ENCODE results near the gene TMEM150A.
"Not testable (repeated sequence)": the region's sequence is repeated elsewhere in the genome, so short reads cannot be mapped to it uniquely, and the experiment has no call there.

The TMEM150A gene

DNA sequence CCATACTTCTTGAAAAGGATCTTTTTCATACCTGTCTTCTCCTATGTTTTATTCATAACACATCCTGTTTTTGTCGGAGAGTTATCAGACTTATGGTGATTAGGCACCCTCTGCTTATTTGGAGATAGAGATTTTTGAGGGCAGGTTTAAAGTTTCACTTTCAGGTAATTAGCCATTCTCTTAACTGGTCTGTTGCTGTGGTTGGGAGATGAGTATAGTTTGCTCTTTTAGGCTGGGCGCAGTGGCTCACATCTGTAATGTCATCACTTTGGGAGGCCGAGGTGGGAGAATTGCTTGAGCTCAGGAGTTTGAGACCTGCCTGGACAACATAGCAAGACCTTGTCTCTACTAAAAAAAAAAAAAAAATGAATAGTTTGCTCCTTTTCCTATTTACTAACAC is 40.2 kb upstream of the TMEM150A start:
- Histone ChIP-seq H3K27me3 (ENCODE audit: control insufficient read depth in 2 of 2, insufficient read depth in 2 of 2, low read length in 2 of 2) (no peaks in the 10 kb centered on the region), H3K27ac (ENCODE audit: low read depth in 2 of 2, low read length in 2 of 2) (no peak overlapping the region), H3K4me1 (ENCODE audit: control insufficient read depth in 2 of 2, insufficient read depth in 2 of 2, low read length in 2 of 2) (no peaks in the 10 kb centered on the region), H3K9ac (ENCODE audit: low read depth in 1 of 2, low read length in 2 of 2) (no peak overlapping the region), H3K4me3 (ENCODE audit: low read length in 2 of 2) (no peak overlapping the region), H3K36me3 (ENCODE audit: control insufficient read depth in 2 of 2, insufficient read depth in 2 of 2, low read length in 2 of 2) (peaks cover 73 to 88% of the 10 kb centered on the region in 2 donors), H3K9me3 (ENCODE audit: control insufficient read depth in 2 of 2, low read length in 2 of 2) (no peaks in the 10 kb centered on the region)

DNA sequence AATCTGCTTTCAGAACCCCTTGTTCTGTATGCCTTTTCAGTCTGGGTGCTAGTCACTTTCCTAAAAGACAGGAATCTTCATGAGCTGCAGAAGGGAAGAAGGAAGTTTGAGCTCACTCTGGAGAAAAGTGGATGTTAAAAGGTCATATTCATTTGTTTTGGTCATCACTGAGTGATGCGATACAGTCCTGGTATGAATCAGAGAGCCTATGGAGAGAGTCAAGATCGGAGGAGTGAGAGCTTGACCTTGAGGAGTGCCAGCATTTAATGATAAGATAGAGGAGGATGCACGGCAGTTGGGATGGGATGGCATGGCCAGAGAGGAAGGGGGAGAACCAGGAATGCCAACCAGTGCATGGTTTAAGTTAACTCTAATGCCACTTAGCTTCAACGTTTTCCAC is 33.1 kb upstream of the TMEM150A start:
- H3K4me3 ChIP-seq (ENCODE audit: low read length in 2 of 2): no peak overlapping the region

DNA sequence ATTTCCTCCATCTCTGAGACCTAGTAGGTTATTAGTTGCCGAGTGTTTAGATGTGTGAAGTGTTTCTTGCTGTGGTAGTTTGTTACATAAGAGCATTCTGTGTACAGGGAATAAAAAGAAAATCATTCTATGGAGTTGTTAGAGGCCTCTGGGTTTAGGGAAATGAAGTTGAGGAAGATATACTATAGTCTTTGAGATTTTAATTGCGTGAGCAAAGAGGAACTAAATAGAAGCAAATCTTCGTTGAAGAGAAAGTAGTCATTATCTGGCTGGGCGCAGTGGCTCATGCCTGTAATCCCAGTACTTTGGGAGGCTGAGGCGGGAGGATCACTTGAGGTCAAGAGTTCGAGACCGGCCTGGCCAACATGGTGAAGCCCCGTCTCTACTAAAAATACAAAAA is 32.5 kb upstream of the TMEM150A start:
- Histone ChIP-seq H3K9ac (ENCODE audit: low read depth in 1 of 2, low read length in 2 of 2) (no peak overlapping the region), H3K4me3 (ENCODE audit: low read length in 2 of 2) (no peak overlapping the region), H3K27me3 (ENCODE audit: control insufficient read depth in 2 of 2, insufficient read depth in 2 of 2, low read length in 2 of 2) (no peaks in the 10 kb centered on the region), H3K36me3 (ENCODE audit: control insufficient read depth in 2 of 2, insufficient read depth in 2 of 2, low read length in 2 of 2) (peaks cover 65 to 80% of the 10 kb centered on the region in 2 donors), H3K9me3 (ENCODE audit: control insufficient read depth in 2 of 2, low read length in 2 of 2) (no peaks in the 10 kb centered on the region), H3K4me1 (ENCODE audit: control insufficient read depth in 2 of 2, insufficient read depth in 2 of 2, low read length in 2 of 2) (no peaks in the 10 kb centered on the region), H3K27ac (ENCODE audit: low read depth in 2 of 2, low read length in 2 of 2) (no peak overlapping the region)

More for the DNA sequence above, 33.1 kb upstream of the TMEM150A start:
- H3K9me3 ChIP-seq (ENCODE audit: control insufficient read depth in 2 of 2, low read length in 2 of 2): no peaks in the 10 kb centered on the region
- no peak overlapping the region for H3K9ac ChIP-seq (ENCODE audit: low read depth in 1 of 2, low read length in 2 of 2)
- H3K4me1 ChIP-seq (ENCODE audit: control insufficient read depth in 2 of 2, insufficient read depth in 2 of 2, low read length in 2 of 2): no peaks in the 10 kb centered on the region
- H3K27ac ChIP-seq (ENCODE audit: low read depth in 2 of 2, low read length in 2 of 2): no peak overlapping the region
- peaks cover 60 to 79% of the 10 kb centered on the region in 2 donors for H3K36me3 ChIP-seq (ENCODE audit: control insufficient read depth in 2 of 2, insufficient read depth in 2 of 2, low read length in 2 of 2)
- no peaks in the 10 kb centered on the region for H3K27me3 ChIP-seq (ENCODE audit: control insufficient read depth in 2 of 2, insufficient read depth in 2 of 2, low read length in 2 of 2)

DNA sequence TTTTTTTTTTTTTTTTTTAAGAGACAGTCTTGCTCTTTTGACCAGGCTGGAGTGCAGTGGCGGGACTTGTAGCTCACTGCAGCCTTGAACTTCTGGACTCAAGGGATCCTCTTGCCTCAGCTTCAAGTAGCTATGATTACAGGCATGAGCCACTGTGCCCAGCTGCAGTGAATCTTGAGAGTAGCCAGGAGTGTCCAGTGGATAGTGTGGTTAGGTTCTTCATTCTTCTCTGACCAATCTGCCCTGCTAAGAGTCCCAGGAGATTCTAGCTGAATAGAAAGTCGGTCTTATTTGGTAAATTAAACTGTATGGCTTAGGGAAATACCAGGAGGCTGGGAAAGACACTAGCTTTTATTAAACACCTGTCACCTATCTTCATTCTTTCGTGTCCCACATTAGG is 28.8 kb upstream of the TMEM150A start:
- Histone ChIP-seq H3K36me3 (ENCODE audit: control insufficient read depth in 2 of 2, insufficient read depth in 2 of 2, low read length in 2 of 2) (peaks cover 59 to 66% of the 10 kb centered on the region in 2 donors), H3K9me3 (ENCODE audit: control insufficient read depth in 2 of 2, low read length in 2 of 2) (no peaks in the 10 kb centered on the region), H3K27ac (ENCODE audit: low read depth in 2 of 2, low read length in 2 of 2) (no peak overlapping the region), H3K9ac (ENCODE audit: low read depth in 1 of 2, low read length in 2 of 2) (no peak overlapping the region), H3K27me3 (ENCODE audit: control insufficient read depth in 2 of 2, insufficient read depth in 2 of 2, low read length in 2 of 2) (no peaks in the 10 kb centered on the region), H3K4me3 (ENCODE audit: low read length in 2 of 2) (no peak overlapping the region), H3K4me1 (ENCODE audit: control insufficient read depth in 2 of 2, insufficient read depth in 2 of 2, low read length in 2 of 2) (no peaks in the 10 kb centered on the region)

DNA sequence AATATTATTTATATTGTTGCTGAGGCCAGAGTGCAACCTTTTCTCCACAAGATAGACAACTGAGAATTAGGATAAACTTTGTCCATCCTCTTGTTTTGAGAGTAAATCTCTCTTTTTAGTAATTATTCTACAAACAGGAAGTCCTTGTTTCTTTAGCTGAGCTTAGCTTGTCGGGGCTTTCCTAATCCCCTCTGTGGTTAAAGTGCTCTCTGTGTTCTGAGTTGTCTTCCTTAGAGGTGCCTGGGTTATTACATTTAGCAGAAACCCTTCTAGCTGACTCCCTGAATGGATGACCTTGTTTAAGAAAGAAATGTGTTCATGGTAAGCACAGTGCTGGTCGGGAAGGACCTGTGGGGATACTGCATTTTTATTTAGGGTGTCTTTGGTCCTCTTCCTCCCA is 26.2 kb upstream of the TMEM150A start:
- no peaks in the 10 kb centered on the region for H3K9me3 ChIP-seq (ENCODE audit: control insufficient read depth in 2 of 2, low read length in 2 of 2)
- no peak overlapping the region for H3K27ac ChIP-seq (ENCODE audit: low read depth in 2 of 2, low read length in 2 of 2)
- no peak overlapping the region for H3K9ac ChIP-seq (ENCODE audit: low read depth in 1 of 2, low read length in 2 of 2)
- H3K27me3 ChIP-seq (ENCODE audit: control insufficient read depth in 2 of 2, insufficient read depth in 2 of 2, low read length in 2 of 2): no peaks in the 10 kb centered on the region
- peaks cover 61 to 66% of the 10 kb centered on the region in 2 donors for H3K36me3 ChIP-seq (ENCODE audit: control insufficient read depth in 2 of 2, insufficient read depth in 2 of 2, low read length in 2 of 2)
- H3K4me1 ChIP-seq (ENCODE audit: control insufficient read depth in 2 of 2, insufficient read depth in 2 of 2, low read length in 2 of 2): no peaks in the 10 kb centered on the region
- H3K4me3 ChIP-seq (ENCODE audit: low read length in 2 of 2): no peak overlapping the region

DNA sequence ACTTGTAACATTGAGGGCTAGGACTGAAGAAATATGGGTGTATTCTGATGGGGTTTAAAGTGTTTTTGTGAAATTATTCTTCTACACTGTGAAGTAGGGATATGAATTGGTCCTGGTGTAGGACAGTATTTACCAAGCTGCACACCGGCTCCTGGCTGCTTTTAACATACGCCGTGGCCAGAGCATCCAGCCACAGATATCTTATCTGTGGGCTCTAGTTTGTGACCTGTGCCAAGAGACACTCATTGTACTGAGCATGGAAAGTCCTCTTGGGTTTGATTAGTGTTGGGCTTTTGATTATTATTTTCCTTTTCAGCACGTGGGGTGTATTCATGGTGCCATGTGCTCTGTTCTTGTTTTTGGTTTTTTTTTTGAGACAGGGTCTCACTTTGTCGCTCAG is 21.5 kb upstream of the TMEM150A start:
- H3K4me1 ChIP-seq (ENCODE audit: control insufficient read depth in 2 of 2, insufficient read depth in 2 of 2, low read length in 2 of 2): peaks cover 5% of the 10 kb centered on the region in 2 donors
- no peak overlapping the region for H3K4me3 ChIP-seq (ENCODE audit: low read length in 2 of 2)
- no peak overlapping the region for H3K27ac ChIP-seq (ENCODE audit: low read depth in 2 of 2, low read length in 2 of 2)
- H3K9ac ChIP-seq (ENCODE audit: low read depth in 1 of 2, low read length in 2 of 2): no peak overlapping the region
- no peaks in the 10 kb centered on the region for H3K27me3 ChIP-seq (ENCODE audit: control insufficient read depth in 2 of 2, insufficient read depth in 2 of 2, low read length in 2 of 2)
- no peaks in the 10 kb centered on the region for H3K9me3 ChIP-seq (ENCODE audit: control insufficient read depth in 2 of 2, low read length in 2 of 2)
- peaks cover 39 to 65% of the 10 kb centered on the region in 2 donors for H3K36me3 ChIP-seq (ENCODE audit: control insufficient read depth in 2 of 2, insufficient read depth in 2 of 2, low read length in 2 of 2)

DNA sequence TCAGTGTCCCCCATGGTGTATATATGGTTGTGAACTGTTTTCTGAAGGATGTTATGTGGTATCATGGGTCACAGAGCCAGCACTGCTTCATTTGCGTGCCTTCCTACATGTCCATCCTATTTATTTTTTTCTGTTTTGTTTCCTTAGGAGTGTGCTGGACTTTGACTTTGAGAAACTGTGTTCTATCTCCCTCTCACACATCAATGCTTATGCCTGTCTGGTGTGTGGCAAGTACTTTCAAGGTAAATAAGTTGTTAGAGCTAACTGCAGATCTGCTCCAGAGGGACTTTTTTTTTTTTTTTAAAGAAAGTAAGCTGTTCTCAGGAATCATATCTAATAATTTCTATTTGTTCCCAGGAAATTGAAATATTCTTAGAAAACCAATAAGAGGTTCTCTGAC is 18.8 kb upstream of the TMEM150A start:
- Histone ChIP-seq H3K4me1 (ENCODE audit: control insufficient read depth in 2 of 2, insufficient read depth in 2 of 2, low read length in 2 of 2) (peaks cover 16% of the 10 kb centered on the region in 2 donors), H3K4me3 (ENCODE audit: low read length in 2 of 2) (no peak overlapping the region), H3K9ac (ENCODE audit: low read depth in 1 of 2, low read length in 2 of 2) (no peak overlapping the region), H3K36me3 (ENCODE audit: control insufficient read depth in 2 of 2, insufficient read depth in 2 of 2, low read length in 2 of 2) (peaks cover 30 to 57% of the 10 kb centered on the region in 2 donors), H3K9me3 (ENCODE audit: control insufficient read depth in 2 of 2, low read length in 2 of 2) (no peaks in the 10 kb centered on the region), H3K27me3 (ENCODE audit: control insufficient read depth in 2 of 2, insufficient read depth in 2 of 2, low read length in 2 of 2) (no peaks in the 10 kb centered on the region), H3K27ac (ENCODE audit: low read depth in 2 of 2, low read length in 2 of 2) (no peak overlapping the region)

DNA sequence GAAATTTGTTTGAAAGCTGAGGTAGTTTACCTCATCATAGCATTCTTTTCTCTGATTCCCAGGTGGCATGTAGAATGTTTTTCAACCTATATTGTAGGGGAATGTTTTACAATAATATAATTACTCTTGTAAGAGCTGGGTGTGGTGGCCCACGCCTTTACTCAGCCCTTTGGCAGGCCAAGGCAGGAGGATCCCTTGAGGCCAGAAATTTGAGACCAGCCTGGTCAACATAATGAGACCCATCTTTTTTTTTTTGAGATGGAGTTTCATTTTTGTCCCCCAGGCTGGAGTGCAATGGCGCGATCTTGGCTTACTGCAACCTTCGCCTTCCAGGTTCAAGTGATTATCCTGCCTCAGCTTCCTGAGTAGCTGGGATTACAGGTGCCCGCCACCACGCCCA is 17.1 kb upstream of the TMEM150A start:
- no peaks in the 10 kb centered on the region for H3K27me3 ChIP-seq (ENCODE audit: control insufficient read depth in 2 of 2, insufficient read depth in 2 of 2, low read length in 2 of 2)
- no peak overlapping the region for H3K9ac ChIP-seq (ENCODE audit: low read depth in 1 of 2, low read length in 2 of 2)
- no peak overlapping the region for H3K27ac ChIP-seq (ENCODE audit: low read depth in 2 of 2, low read length in 2 of 2)
- no peak overlapping the region for H3K4me3 ChIP-seq (ENCODE audit: low read length in 2 of 2)
- H3K36me3 ChIP-seq (ENCODE audit: control insufficient read depth in 2 of 2, insufficient read depth in 2 of 2, low read length in 2 of 2): peaks cover 16 to 42% of the 10 kb centered on the region in 2 donors
- peaks cover 16% of the 10 kb centered on the region in 2 donors for H3K4me1 ChIP-seq (ENCODE audit: control insufficient read depth in 2 of 2, insufficient read depth in 2 of 2, low read length in 2 of 2)
- no peaks in the 10 kb centered on the region for H3K9me3 ChIP-seq (ENCODE audit: control insufficient read depth in 2 of 2, low read length in 2 of 2)

DNA sequence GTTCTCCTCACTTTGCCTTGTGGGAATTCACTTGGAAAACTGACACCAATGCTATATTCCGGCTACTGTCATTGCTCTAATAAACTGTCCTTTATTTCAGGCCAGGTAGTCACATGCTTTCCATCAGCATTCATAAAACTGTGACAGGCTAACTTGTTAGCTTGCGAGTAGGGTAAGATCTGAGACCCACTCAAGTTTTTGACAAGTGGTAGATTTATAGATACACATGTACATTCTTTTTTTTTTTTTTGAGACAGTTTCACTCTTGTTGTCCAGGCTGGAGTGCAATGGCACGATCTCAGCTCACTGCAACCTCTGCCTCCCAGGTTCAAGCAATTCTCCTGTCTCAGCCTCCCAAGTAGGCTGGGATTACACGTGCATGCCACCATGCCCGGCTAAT is 15.2 kb upstream of the TMEM150A start:
- not testable (repeated sequence) for H3K9ac ChIP-seq (ENCODE audit: low read depth in 1 of 2, low read length in 2 of 2); H3K27me3 ChIP-seq (ENCODE audit: control insufficient read depth in 2 of 2, insufficient read depth in 2 of 2, low read length in 2 of 2); H3K27ac ChIP-seq (ENCODE audit: low read depth in 2 of 2, low read length in 2 of 2); H3K9me3 ChIP-seq (ENCODE audit: control insufficient read depth in 2 of 2, low read length in 2 of 2)
- H3K36me3 ChIP-seq (ENCODE audit: control insufficient read depth in 2 of 2, insufficient read depth in 2 of 2, low read length in 2 of 2): peaks cover 2 to 28% of the 10 kb centered on the region in 2 donors
- H3K4me3 ChIP-seq (ENCODE audit: low read length in 2 of 2): peak overlapping the region; percentile 41 to 79
- H3K4me1 ChIP-seq (ENCODE audit: control insufficient read depth in 2 of 2, insufficient read depth in 2 of 2, low read length in 2 of 2): peaks cover 16% of the 10 kb centered on the region in 2 donors

DNA sequence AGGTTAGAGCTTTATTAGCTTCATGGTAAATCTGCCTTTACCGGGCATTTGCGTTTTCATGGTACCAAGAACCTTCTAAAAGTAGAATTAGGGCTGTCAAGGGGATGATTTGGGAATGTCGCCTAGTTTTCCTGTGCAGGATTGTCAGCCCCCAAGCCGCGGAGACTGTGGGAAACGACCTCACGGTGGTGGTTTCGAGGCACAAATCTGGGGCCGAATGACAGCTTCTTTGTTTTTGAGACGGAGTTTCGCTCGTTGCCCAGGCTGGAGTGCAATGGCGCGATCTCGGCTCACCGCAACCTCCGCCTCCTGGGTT is 12.9 kb upstream of the TMEM150A start:
- peak overlapping the region in 1 of 2 donors; percentile 80 for H3K27ac ChIP-seq (ENCODE audit: low read depth in 2 of 2, low read length in 2 of 2)

DNA sequence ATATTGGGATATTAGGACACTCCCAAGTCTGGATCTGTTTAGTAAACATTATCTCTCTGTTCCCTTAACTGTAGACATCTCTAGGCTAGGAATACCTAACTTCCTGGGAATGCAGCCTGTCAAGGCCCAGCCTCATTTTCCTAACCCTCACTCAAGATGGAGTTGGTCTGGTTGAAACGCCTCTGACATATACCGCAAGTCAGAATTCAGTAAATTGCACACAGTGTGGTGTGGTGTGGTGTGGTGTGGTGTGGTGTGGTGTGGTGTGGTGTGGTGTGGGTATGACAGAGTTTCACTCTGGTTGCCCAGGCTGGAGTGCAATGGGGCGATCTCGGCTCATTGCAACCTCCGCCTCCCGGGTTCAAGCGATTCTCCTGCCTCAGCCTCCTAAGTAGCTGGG is 12.3 kb upstream of the TMEM150A start:
- not testable (repeated sequence) for H3K27ac ChIP-seq (ENCODE audit: low read depth in 2 of 2, low read length in 2 of 2); H3K4me3 ChIP-seq (ENCODE audit: low read length in 2 of 2); H3K9ac ChIP-seq (ENCODE audit: low read depth in 1 of 2, low read length in 2 of 2); H3K9me3 ChIP-seq (ENCODE audit: control insufficient read depth in 2 of 2, low read length in 2 of 2); H3K27me3 ChIP-seq (ENCODE audit: control insufficient read depth in 2 of 2, insufficient read depth in 2 of 2, low read length in 2 of 2)
- H3K36me3 ChIP-seq (ENCODE audit: control insufficient read depth in 2 of 2, insufficient read depth in 2 of 2, low read length in 2 of 2): peaks cover 0 to 14% of the 10 kb centered on the region in 2 donors
- H3K4me1 ChIP-seq (ENCODE audit: control insufficient read depth in 2 of 2, insufficient read depth in 2 of 2, low read length in 2 of 2): peaks cover 22 to 28% of the 10 kb centered on the region in 2 donors

More for the DNA sequence above, 12.9 kb upstream of the TMEM150A start:
- Histone ChIP-seq H3K9me3 (ENCODE audit: control insufficient read depth in 2 of 2, low read length in 2 of 2) (no peaks in the 10 kb centered on the region), H3K36me3 (ENCODE audit: control insufficient read depth in 2 of 2, insufficient read depth in 2 of 2, low read length in 2 of 2) (peaks cover 0 to 13% of the 10 kb centered on the region in 2 donors), H3K9ac (ENCODE audit: low read depth in 1 of 2, low read length in 2 of 2) (no peak overlapping the region), H3K27me3 (ENCODE audit: control insufficient read depth in 2 of 2, insufficient read depth in 2 of 2, low read length in 2 of 2) (no peaks in the 10 kb centered on the region), H3K4me3 (ENCODE audit: low read length in 2 of 2) (no peak overlapping the region), H3K4me1 (ENCODE audit: control insufficient read depth in 2 of 2, insufficient read depth in 2 of 2, low read length in 2 of 2) (peaks cover 22 to 25% of the 10 kb centered on the region in 2 donors)

Data from mucosa of rectum (tissue), 2 donors.